Measurements from ENCODE around the gene TMPRSS11F.

- TF ChIP-seq CTCF (conservative IDR thresholded peaks at IDR 0.05; ENCODE audit: low read depth, low read length), result no peak
- TF ChIP-seq POLR2A (IDR thresholded peaks at IDR 0.05; ENCODE audit: low read depth, low read length), result no peak
- TF ChIP-seq ELK1 (IDR thresholded peaks at IDR 0.05; ENCODE audit: borderline replicate concordance, low read depth, low read length), result no peak
- TF ChIP-seq FOS (IDR thresholded peaks at IDR 0.05; ENCODE audit: low read depth, low read length), result no peak
- no peak for TF ChIP-seq MAFK (IDR thresholded peaks at IDR 0.05; ENCODE audit: low read depth, low read length)
- TF ChIP-seq RAD21 (IDR thresholded peaks at IDR 0.05; ENCODE audit: low read length), result no peak
Observed at GRCh38 chr4:68162196-68162595, 32.5 kb upstream of the TMPRSS11F start.

Measured in IMR-90 (cell line).